Measurements from ENCODE around the gene RNASE12. TPM values are rescaled to one million over a fixed set of nuclear protein-coding genes. Genes with fewer than 3 reads are reported as not detected.

RNASE12 gene
- total and polyA plus RNA-seq, 2 donors (not counting 3 experiments of a cell fraction or from before 2014, with no cell fraction given): not detected

DNA sequence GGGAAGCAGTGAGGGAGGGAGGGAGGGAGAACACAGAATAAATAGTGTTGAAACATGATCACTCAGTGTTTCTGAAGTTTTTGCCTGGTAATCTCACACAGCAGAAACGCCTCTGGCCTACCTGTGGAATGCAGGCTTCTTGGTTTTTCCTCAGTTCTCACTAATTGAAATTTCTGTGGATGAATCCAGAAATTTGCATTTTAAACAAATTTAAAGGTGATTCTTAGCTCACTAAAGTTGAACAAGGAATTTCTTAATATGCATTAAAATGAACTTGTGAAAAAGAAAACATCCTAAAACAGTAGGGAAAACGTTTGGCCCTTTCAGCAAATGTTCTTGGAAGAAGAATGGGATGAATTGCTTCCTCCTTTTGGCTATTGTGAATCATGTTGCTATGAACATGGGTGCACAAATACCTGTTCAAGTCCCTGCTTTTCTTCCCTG lies 31.7 kb downstream of the RNASE12 start:
- intact Hi-C loops (cut with micrococcal nuclease): no loop called here
- Histone ChIP-seq H3K79me2 (ENCODE audit: control insufficient read depth, insufficient read depth, low read length) (no peaks in the 10 kb centered on the region), H3K27me3 (ENCODE audit: control insufficient read depth in 2 of 2, insufficient read depth in 2 of 2, low read length in 2 of 2) (peaks cover 7 to 9% of the 10 kb centered on the region in 2 experiments), H2AFZ (ENCODE audit: low read depth, low read length) (no peak overlapping the region), H3K36me3 (ENCODE audit: control insufficient read depth in 2 of 2, extremely low read depth in 1 of 2, insufficient read depth in 2 of 2, low read length in 2 of 2) (no peaks in the 10 kb centered on the region), H3K9me3 (replicated peaks; ENCODE audit: control insufficient read depth, insufficient read depth, low read length) (no peaks in the 10 kb centered on the region), H3K9me1 (replicated peaks; ENCODE audit: control insufficient read depth, extremely low read depth, insufficient read depth, low read length) (no peaks in the 10 kb centered on the region), H4K20me1 (replicated peaks; ENCODE audit: control insufficient read depth, extremely low read depth, insufficient read depth, low read length) (no peaks in the 10 kb centered on the region), H3K4me1 (ENCODE audit: control insufficient read depth, extremely low read depth, insufficient read depth, low read length) (no peaks in the 10 kb centered on the region), H3K9ac (replicated peaks; ENCODE audit: extremely low read depth, insufficient read depth, low read length) (no peak overlapping the region), H3K27ac (ENCODE audit: insufficient read depth, low read depth, low read length) (no peak overlapping the region), H3K4me2 (ENCODE audit: insufficient read depth, low read length) (no peak overlapping the region), H3K4me3 (replicated peaks in 1 of 3; ENCODE audit: insufficient read depth in 1 of 3, low read depth in 1 of 3, low read length in 3 of 3) (no peak overlapping the region)
- ChIA-PET CTCF (no interaction called here), POLR2A (no interaction called here)
- TF ChIP-seq, protein P1, sequence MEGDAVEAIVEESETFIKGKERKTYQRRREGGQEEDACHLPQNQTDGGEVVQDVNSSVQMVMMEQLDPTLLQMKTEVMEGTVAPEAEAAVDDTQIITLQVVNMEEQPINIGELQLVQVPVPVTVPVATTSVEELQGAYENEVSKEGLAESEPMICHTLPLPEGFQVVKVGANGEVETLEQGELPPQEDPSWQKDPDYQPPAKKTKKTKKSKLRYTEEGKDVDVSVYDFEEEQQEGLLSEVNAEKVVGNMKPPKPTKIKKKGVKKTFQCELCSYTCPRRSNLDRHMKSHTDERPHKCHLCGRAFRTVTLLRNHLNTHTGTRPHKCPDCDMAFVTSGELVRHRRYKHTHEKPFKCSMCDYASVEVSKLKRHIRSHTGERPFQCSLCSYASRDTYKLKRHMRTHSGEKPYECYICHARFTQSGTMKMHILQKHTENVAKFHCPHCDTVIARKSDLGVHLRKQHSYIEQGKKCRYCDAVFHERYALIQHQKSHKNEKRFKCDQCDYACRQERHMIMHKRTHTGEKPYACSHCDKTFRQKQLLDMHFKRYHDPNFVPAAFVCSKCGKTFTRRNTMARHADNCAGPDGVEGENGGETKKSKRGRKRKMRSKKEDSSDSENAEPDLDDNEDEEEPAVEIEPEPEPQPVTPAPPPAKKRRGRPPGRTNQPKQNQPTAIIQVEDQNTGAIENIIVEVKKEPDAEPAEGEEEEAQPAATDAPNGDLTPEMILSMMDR (IDR thresholded peaks at IDR 0.05; ENCODE audit: extremely low read depth in 1 of 2, insufficient read depth in 1 of 2, low read depth in 1 of 2, low read length in 2 of 2): no peak
- TF ChIP-seq POLR2AphosphoS5 (IDR thresholded peaks at IDR 0.05; ENCODE audit: insufficient read depth, low read depth, low read length): no peak
- TF ChIP-seq, protein P2, sequence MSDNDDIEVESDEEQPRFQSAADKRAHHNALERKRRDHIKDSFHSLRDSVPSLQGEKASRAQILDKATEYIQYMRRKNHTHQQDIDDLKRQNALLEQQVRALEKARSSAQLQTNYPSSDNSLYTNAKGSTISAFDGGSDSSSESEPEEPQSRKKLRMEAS (IDR thresholded peaks at IDR 0.05; ENCODE audit: insufficient read depth, insufficient read length): no peak
- TF ChIP-seq MYC (IDR thresholded peaks at IDR 0.05; ENCODE audit: low read depth, low read length): no peak
- TF ChIP-seq POLR2A (IDR thresholded peaks at IDR 0.05; ENCODE audit: low read depth, low read length): no peak
- no peak for TF ChIP-seq JUN (IDR thresholded peaks at IDR 0.05; ENCODE audit: borderline replicate concordance, insufficient read depth, insufficient read length, low read depth)
- TF ChIP-seq FOS (IDR thresholded peaks at IDR 0.05; ENCODE audit: borderline replicate concordance, insufficient read depth, low read length): no peak
- no peak for TF ChIP-seq GATA2 (IDR thresholded peaks at IDR 0.05; ENCODE audit: insufficient read depth, insufficient read length, low read depth, low read length)
- no peak for TF ChIP-seq EZH2 (IDR thresholded peaks at IDR 0.05; ENCODE audit: borderline replicate concordance, low read depth, low read length, severe bottlenecking)
- no peak for DNase-seq (ENCODE audit: low read depth, low spot score)
- BruUV-seq (replicated peaks): no TSS peak
- dilution Hi-C loops (cut with MboI; ENCODE audit: extremely low pct_ligation_motif_present, low sequenced_read_pairs): no loop called here
- no peak for FAIRE-seq
